ENCODE data around the gene ZNF559. TPM values are rescaled to one million over a fixed set of nuclear protein-coding genes. Genes with fewer than 3 reads are reported as not detected.

Gene ZNF559
- polyA plus RNA-seq, 2 of the 4 experiments (the other 2 are of a cell fraction): 4.6 to 16.2 TPM

- TF ChIP-seq ZFP36 (IDR thresholded peaks at IDR 0.05; ENCODE audit: borderline replicate concordance, partially characterized antibody) (no peak), TFCP2L1 (CRISPR knock-in tag; IDR thresholded peaks at IDR 0.05) (no peak)
Measured at GRCh38 chr19:9381361-9381785, 57.4 kb downstream of the ZNF559 start (continued).

Other genes with a start within 250 kb of the ZNF559 start
- not detected in 2 replicates for gene OR1M1, start 237.1 kb upstream of the ZNF559 start, polyA plus RNA-seq (2011; rRNA removed)
- gene OR1M1, start 237.1 kb upstream of the ZNF559 start, polyA plus RNA-seq (2017; fragmentation: RNase III; extraction: RNeasy Plus Mini Kit Qiagen cat#74134 plus additional on column Dnase treatment): not detected in 3 replicates
- gene OR7G2, start 216.7 kb upstream of the ZNF559 start, polyA plus RNA-seq (2011; rRNA removed): not detected in 2 replicates
- not detected in 3 replicates for gene OR7G2, start 216.7 kb upstream of the ZNF559 start, polyA plus RNA-seq (2017; fragmentation: RNase III; extraction: RNeasy Plus Mini Kit Qiagen cat#74134 plus additional on column Dnase treatment)
- gene OR7G1, start 208.4 kb upstream of the ZNF559 start, polyA plus RNA-seq (2011; rRNA removed): not detected in 2 replicates
- not detected in 3 replicates for gene OR7G1, start 208.4 kb upstream of the ZNF559 start, polyA plus RNA-seq (2017; fragmentation: RNase III; extraction: RNeasy Plus Mini Kit Qiagen cat#74134 plus additional on column Dnase treatment)
- not detected in 2 replicates for gene OR7G3, start 197.2 kb upstream of the ZNF559 start, polyA plus RNA-seq (2011; rRNA removed)
- gene OR7G3, start 197.2 kb upstream of the ZNF559 start, polyA plus RNA-seq (2017; fragmentation: RNase III; extraction: RNeasy Plus Mini Kit Qiagen cat#74134 plus additional on column Dnase treatment): not detected in 3 replicates
- 21.8 and 23.1 TPM in 2 replicates for gene ZNF317, start 183.8 kb upstream of the ZNF559 start, polyA plus RNA-seq (2011; rRNA removed)
- 14.7 to 16.3 TPM (median 15.1 TPM) in 3 replicates for gene ZNF317, start 183.8 kb upstream of the ZNF559 start, polyA plus RNA-seq (2017; fragmentation: RNase III; extraction: RNeasy Plus Mini Kit Qiagen cat#74134 plus additional on column Dnase treatment)
- gene OR7D2, start 145.2 kb upstream of the ZNF559 start, polyA plus RNA-seq (2011; rRNA removed): 0.03 TPM in 1 of 2 replicates, not detected in the other
- not detected in 3 replicates for gene OR7D2, start 145.2 kb upstream of the ZNF559 start, polyA plus RNA-seq (2017; fragmentation: RNase III; extraction: RNeasy Plus Mini Kit Qiagen cat#74134 plus additional on column Dnase treatment)
- not detected in 2 replicates for gene OR7D4, start 104.6 kb upstream of the ZNF559 start, polyA plus RNA-seq (2011; rRNA removed)
- not detected in 3 replicates for gene OR7D4, start 104.6 kb upstream of the ZNF559 start, polyA plus RNA-seq (2017; fragmentation: RNase III; extraction: RNeasy Plus Mini Kit Qiagen cat#74134 plus additional on column Dnase treatment)
- gene OR7E24, start 73.2 kb upstream of the ZNF559 start, polyA plus RNA-seq (2011; rRNA removed): not detected in 2 replicates
- gene OR7E24, start 73.2 kb upstream of the ZNF559 start, polyA plus RNA-seq (2017; fragmentation: RNase III; extraction: RNeasy Plus Mini Kit Qiagen cat#74134 plus additional on column Dnase treatment): not detected in 3 replicates
- 1.6 and 2.5 TPM in 2 replicates for gene ZNF699, start 14.3 kb upstream of the ZNF559 start, polyA plus RNA-seq (2011; rRNA removed)
- 1.1 to 1.6 TPM (median 1.1 TPM) in 3 replicates for gene ZNF699, start 14.3 kb upstream of the ZNF559 start, polyA plus RNA-seq (2017; fragmentation: RNase III; extraction: RNeasy Plus Mini Kit Qiagen cat#74134 plus additional on column Dnase treatment)
- 2.6 and 2.7 TPM in 2 replicates for gene ZNF177, start 38.8 kb downstream of the ZNF559 start, polyA plus RNA-seq (2011; rRNA removed)
- gene ZNF177, start 38.8 kb downstream of the ZNF559 start, polyA plus RNA-seq (2017; fragmentation: RNase III; extraction: RNeasy Plus Mini Kit Qiagen cat#74134 plus additional on column Dnase treatment): 0.46 to 0.72 TPM (median 0.49 TPM) in 3 replicates
- gene ZNF266, start 111.4 kb downstream of the ZNF559 start, polyA plus RNA-seq (2011; rRNA removed): 11.8 and 12.1 TPM in 2 replicates
- 4.8 to 5.0 TPM (median 4.8 TPM) in 3 replicates for gene ZNF266, start 111.4 kb downstream of the ZNF559 start, polyA plus RNA-seq (2017; fragmentation: RNase III; extraction: RNeasy Plus Mini Kit Qiagen cat#74134 plus additional on column Dnase treatment)
- not detected in 2 replicates for gene ZNF560, start 174.4 kb downstream of the ZNF559 start, polyA plus RNA-seq (2011; rRNA removed)
- gene ZNF560, start 174.4 kb downstream of the ZNF559 start, polyA plus RNA-seq (2017; fragmentation: RNase III; extraction: RNeasy Plus Mini Kit Qiagen cat#74134 plus additional on column Dnase treatment): not detected in 3 replicates
- 2.7 and 3.0 TPM in 2 replicates for gene ZNF426, start 214.5 kb downstream of the ZNF559 start, polyA plus RNA-seq (2011; rRNA removed)
- gene ZNF426, start 214.5 kb downstream of the ZNF559 start, polyA plus RNA-seq (2017; fragmentation: RNase III; extraction: RNeasy Plus Mini Kit Qiagen cat#74134 plus additional on column Dnase treatment): 0.88 to 1.5 TPM (median 0.99 TPM) in 3 replicates